ENCODE measurements around the gene CD164L2. TPM values are rescaled to one million over a fixed set of nuclear protein-coding genes. Genes with fewer than 3 reads are reported as not detected.

CD164L2 gene
- total RNA-seq, 1 experiment from 2014 or later, result not detected

Other genes starting within 250 kb of the CD164L2 start
- 10.0 and 24.1 TPM in 2 replicates for gene SLC9A1, start 228.2 kb downstream of the CD164L2 start, total RNA-seq (2014; rRNA removed; shearing (Covaris generic))
- gene WDTC1, start 148.7 kb downstream of the CD164L2 start, total RNA-seq (2014; rRNA removed; shearing (Covaris generic)), result 20.7 and 30.0 TPM in 2 replicates
- gene TMEM222, start 61.2 kb downstream of the CD164L2 start, total RNA-seq (2014; rRNA removed; shearing (Covaris generic)), result 48.6 and 52.2 TPM in 2 replicates
- gene SYTL1, start 41.3 kb downstream of the CD164L2 start, total RNA-seq (2014; rRNA removed; shearing (Covaris generic)), result 1.4 and 2.9 TPM in 2 replicates
- 9.2 and 18.1 TPM in 2 replicates for gene MAP3K6, start 16.4 kb downstream of the CD164L2 start, total RNA-seq (2014; rRNA removed; shearing (Covaris generic))
- not detected in 2 replicates for gene FCN3, start 8.5 kb downstream of the CD164L2 start, total RNA-seq (2014; rRNA removed; shearing (Covaris generic))
- gene GPR3, start 9.3 kb upstream of the CD164L2 start, total RNA-seq (2014; rRNA removed; shearing (Covaris generic)), result 2.0 and 2.6 TPM in 2 replicates
- gene WASF2, start 106.8 kb upstream of the CD164L2 start, total RNA-seq (2014; rRNA removed; shearing (Covaris generic)), result 14.0 and 26.2 TPM in 2 replicates
- gene AHDC1, start 220.8 kb upstream of the CD164L2 start, total RNA-seq (2014; rRNA removed; shearing (Covaris generic)), result 6.0 and 19.1 TPM in 2 replicates

Measured in M059J (cell line).